K562 (cell line): ENCODE data around the gene STPG2. TPM values are rescaled to one million over a fixed set of nuclear protein-coding genes. Genes with fewer than 3 reads are reported as not detected.

ENCODE experiments used
- ATAC-seq: fragments of 200-7000 bp; cut with Tn5 transposase; 3 replicates; pipeline ENCODE4 v1.9.1; 2020; ENCODE audit warnings: moderate library complexity
- BruUV-seq: library from RNA; stranded (reverse); fragments of 400-500 nt; replicated peaks from 2 replicates; lab custom pipeline; 2021; lab: Mats Ljungman, UMichigan
- CTCF ChIA-PET: fragments of 300-600 bp; formaldehyde crosslinking; extraction: SDS; loops from one replicate; lab custom pipeline; 2021; ENCODE audit warnings: low intra/inter-chr PET ratio; lab: Yijun Ruan, JAX
- POLR2A ChIA-PET: fragments of 300-600, 350-650 bp; sonication (Branson Sonifier 250); formaldehyde crosslinking; extraction: SDS; loops from one replicate; lab custom pipeline; 2021; ENCODE audit warnings: antibody characterized with exemption, inconsistent platforms; lab: Yijun Ruan, JAX
- DNase-seq, 4 experiments: peaks; one replicate each; pipeline versions ENCODE4 v3.0.0 to v3.0.0-alpha.2; 2011 to 2018; ENCODE audit warnings: low spot score in 3 of 4, mixed read lengths in 3 of 4; ENCODE audit errors: extremely low read depth in 1 of 4
- FAIRE-seq: peaks from 2 replicates; lab custom pipeline; 2011; peaks lifted over from hg19 to GRCh38; lab: Jason Lieb, UNC
- H2AFZ ChIP-seq: 2 replicates; pipeline ENCODE4 v1.6.0; 2011; ENCODE audit warnings: low read depth, low read length, control low read depth, inconsistent platforms
- H3K27ac ChIP-seq: fragments of 200-600 bp; 3 replicates; pipeline ENCODE4 v1.8.0; 2011; ENCODE audit warnings: low read depth, mild to moderate bottlenecking, control low read depth, inconsistent platforms, low read length, moderate library complexity, mixed read lengths; ENCODE audit errors: extremely low read depth
- H3K27me3 ChIP-seq, 2 experiments: fragments of 300-600 bp in 1 of 2; 2 replicates in 1 of 2; 3 replicates in 1 of 2; pipeline versions ENCODE4 v1.6.0 to v1.8.0; 2011; ENCODE audit warnings: inconsistent platforms in 2 of 2, low read length in 2 of 2, mild to moderate bottlenecking in 1 of 2, mixed read lengths in 1 of 2, moderate library complexity in 1 of 2; ENCODE audit not compliant: control insufficient read depth in 2 of 2, insufficient read depth in 2 of 2
- H3K36me3 ChIP-seq: fragments of 300-600 bp; 3 replicates; pipeline ENCODE4 v1.8.0; 2011; ENCODE audit warnings: mild to moderate bottlenecking, low read length, inconsistent platforms; ENCODE audit not compliant: control insufficient read depth, insufficient read depth
- H3K4me1 ChIP-seq, 2 experiments: fragments of 200-600 bp in 1 of 2; replicated peaks in 1 of 2; 2 replicates in 1 of 2; 3 replicates in 1 of 2; pipeline versions ENCODE4 v1.5.1 to v1.8.0; 2011; ENCODE audit warnings: inconsistent platforms in 2 of 2, low read length in 2 of 2, mild to moderate bottlenecking in 1 of 2, mixed read lengths in 1 of 2, moderate library complexity in 1 of 2; ENCODE audit not compliant: control insufficient read depth in 2 of 2, insufficient read depth in 2 of 2
- H3K4me2 ChIP-seq: 2 replicates; pipeline ENCODE4 v1.6.1; 2011; ENCODE audit warnings: low read length, control low read depth, inconsistent platforms, mixed read lengths; ENCODE audit not compliant: insufficient read depth
- H3K4me3 ChIP-seq: fragments of 200-600 bp; sonication (generic), shearing (Covaris generic); 2 replicates; pipeline ENCODE4 v1.5.1; 2016; ENCODE audit warnings: control low read depth, inconsistent platforms
- H3K79me2 ChIP-seq: fragments of 200-600 bp; 3 replicates; pipeline ENCODE4 v1.8.0; 2011; ENCODE audit warnings: low read length, inconsistent platforms; ENCODE audit not compliant: control insufficient read depth, insufficient read depth
- H3K9ac ChIP-seq, 2 experiments: 2 replicates each; pipeline versions ENCODE4 v1.6.0 to v1.6.1; 2011; ENCODE audit warnings: low read depth in 2 of 2, low read length in 2 of 2, control low read depth in 1 of 2, inconsistent platforms in 1 of 2, mild to moderate bottlenecking in 1 of 2, mixed read lengths in 1 of 2; ENCODE audit not compliant: insufficient read depth in 1 of 2
- H3K9me1 ChIP-seq: one replicate; pipeline ENCODE4 v1.6.0; 2011; ENCODE audit warnings: inconsistent platforms, mild to moderate bottlenecking, low read length, moderate library complexity; ENCODE audit not compliant: control insufficient read depth, insufficient read depth
- H3K9me3 ChIP-seq: replicated peaks from 2 replicates; pipeline ENCODE4 v1.5.1; 2011; ENCODE audit warnings: low read depth, low read length, inconsistent platforms; ENCODE audit not compliant: control insufficient read depth, insufficient read depth
- H4K20me1 ChIP-seq: replicated peaks from 2 replicates; pipeline ENCODE4 v1.6.1; 2011; ENCODE audit warnings: low read length, inconsistent platforms, mixed read lengths; ENCODE audit not compliant: control insufficient read depth, insufficient read depth
- CHD4 ChIP-seq: fragments of 200-600 bp; sonication (generic); IDR thresholded peaks from 3 replicates; pipeline ENCODE4 v1.6.1; 2012; ENCODE audit warnings: low read depth, mild to moderate bottlenecking, mixed read lengths, low read length, inconsistent platforms; ENCODE audit not compliant: insufficient read depth, insufficient replicate concordance, poor library complexity, severe bottlenecking
- CSDE1 ChIP-seq, 2 experiments: fragments of 450-650 bp; IDR thresholded peaks; 2 replicates each; pipeline ENCODE4 v1.6.1; 2016; ENCODE audit warnings: mild to moderate bottlenecking in 1 of 2
- EHMT2 ChIP-seq: fragments of 450-650 bp; IDR thresholded peaks from 2 replicates; pipeline ENCODE4 v1.6.1; 2018; ENCODE audit warnings: antibody characterized with exemption
- GTF2B ChIP-seq: IDR thresholded peaks from 2 replicates; pipeline ENCODE4 v1.6.1; 2011; ENCODE audit not compliant: insufficient read length; ENCODE audit errors: extremely low read depth
- NR3C1 ChIP-seq: sonication (generic); formaldehyde crosslinking; IDR thresholded peaks from 2 replicates; pipeline ENCODE4 v1.8.1; 2022; ENCODE audit warnings: missing genetic modification reagents
- SLC30A9 ChIP-seq: fragments of 250-450 bp; sonication (Bioruptor Pico); IDR thresholded peaks from 2 replicates; pipeline ENCODE4 v1.8.0; 2022; ENCODE audit warnings: mild to moderate bottlenecking, moderate library complexity
- STAT5A ChIP-seq: IDR thresholded peaks from 2 replicates; pipeline ENCODE4 v1.6.1; 2012; ENCODE audit warnings: low read length, inconsistent platforms, borderline replicate concordance
- TFE3 ChIP-seq: fragments of 450-650 bp; formaldehyde crosslinking; IDR thresholded peaks from 2 replicates; pipeline ENCODE4 v1.4.0; 2020; ENCODE audit warnings: mild to moderate bottlenecking, mixed read lengths
- U2AF1 ChIP-seq: fragments of 200-400 bp; formaldehyde crosslinking; optimal IDR thresholded peaks from 2 replicates; pipeline ENCODE3; 2017; ENCODE audit warnings: mild to moderate bottlenecking, low read depth, low read length, moderate library complexity
- ZNF695 ChIP-seq: fragments of 450-650 bp; formaldehyde crosslinking; IDR thresholded peaks from 2 replicates; pipeline ENCODE4 v1.4.0; 2020; ENCODE audit warnings: mild to moderate bottlenecking, moderate library complexity
- ZNF785 ChIP-seq: fragments of 250-450 bp; sonication (Bioruptor Pico); IDR thresholded peaks from 2 replicates; pipeline ENCODE4 v1.4.0; 2020; ENCODE audit warnings: mild to moderate bottlenecking
- WGBS: fragments of 100-300 bp; shearing (Covaris generic); methylation state at CpG from one replicate; pipeline ENCODE4 v1.1.6; 2016; ENCODE audit warnings: low coverage, mixed read lengths; ENCODE audit not compliant: insufficient coverage; ENCODE audit errors: missing lambda C conversion rate; 5-methylcytosine and 5-hydroxymethylcytosine counted together
- in situ Hi-C: fragments of 300-500 bp; cut with MboI; formaldehyde crosslinking; loops from 4 replicates; pipeline ENCODE4 v1.15.0; 2018; ENCODE audit warnings: inconsistent platforms, mixed read lengths
- intact Hi-C: fragments of 100-400 bp; cut with micrococcal nuclease; formaldehyde crosslinking; loops from 2 replicates; pipeline ENCODE4 v1.14.2; 2022
- polyA plus RNA-seq, 8 experiments: library from polyadenylated mRNA; depleted of rRNA in 4 of 8; stranded (reverse) in 5 of 8; unstranded in 3 of 8; fragments of >200 nt; fragmentation: Nextera tagmentation in 2 of 8; fragmentation: Illumina TruSeq in 1 of 8; extraction: Ambion mirVana in 2 of 8; extraction: Trizol in 1 of 8; gene quantifications; 2 replicates each; pipeline versions ENCODE4 v1.2.1 to v1.2.3, GENCODE V29; 2011 to 2014; ENCODE audit warnings: inconsistent platforms in 1 of 8, missing spikeins in 1 of 8
- total RNA-seq, 7 experiments: library from RNA; depleted of rRNA in 6 of 7; stranded (reverse); fragments of >200 nt in 6 of 7; fragmentation: Illumina TruSeq in 2 of 7; extraction: Trizol in 2 of 7; gene quantifications; 2 replicates each; pipeline versions ENCODE4 v1.2.1 to v1.2.3, GENCODE V29; 2011 to 2021; ENCODE audit warnings: low replicate concordance in 1 of 7
- TF ChIP-seq, protein P1 (sequence below): sonication (generic); formaldehyde crosslinking; IDR thresholded peaks from 2 replicates; pipeline ENCODE4 v1.8.1; 2023; ENCODE audit warnings: missing genetic modification reagents, mild to moderate bottlenecking, borderline replicate concordance

Gene STPG2
- total and polyA plus RNA-seq, 9 of the 15 experiments (the other 6 are each of a cell fraction or from before 2014, with no cell fraction given) = not detected

- CTCF ChIA-PET = no interaction called here
- Histone ChIP-seq H2AFZ (no peak overlapping the region), H3K9ac (no peak overlapping the region), H3K9me3 (no peaks in the 10 kb centered on the region), H3K4me3 (no peak overlapping the region), H4K20me1 (no peaks in the 10 kb centered on the region), H3K27ac (no peak overlapping the region), H3K79me2 (no peaks in the 10 kb centered on the region), H3K9me1 (no peaks in the 10 kb centered on the region), H3K4me2 (no peak overlapping the region), H3K27me3 (no peaks in the 10 kb centered on the region), H3K4me1 (no peaks in the 10 kb centered on the region), H3K36me3 (no peaks in the 10 kb centered on the region)
- no TSS peak for BruUV-seq
- 0% methylated on average over 2 of the region's 2 CpGs for WGBS
- in situ Hi-C loops = no loop called here
- DNase-seq = no peak
- no peak for ATAC-seq
- TF ChIP-seq STAT5A = no peak
- TF ChIP-seq SLC30A9 (CRISPR knock-in tag) = no peak
- no peak for TF ChIP-seq CSDE1 (IDR thresholded peaks at IDR 0.05)
- no peak for TF ChIP-seq U2AF1
- no peak for TF ChIP-seq ZNF785 (CRISPR knock-in tag)
- TF ChIP-seq, protein P1, sequence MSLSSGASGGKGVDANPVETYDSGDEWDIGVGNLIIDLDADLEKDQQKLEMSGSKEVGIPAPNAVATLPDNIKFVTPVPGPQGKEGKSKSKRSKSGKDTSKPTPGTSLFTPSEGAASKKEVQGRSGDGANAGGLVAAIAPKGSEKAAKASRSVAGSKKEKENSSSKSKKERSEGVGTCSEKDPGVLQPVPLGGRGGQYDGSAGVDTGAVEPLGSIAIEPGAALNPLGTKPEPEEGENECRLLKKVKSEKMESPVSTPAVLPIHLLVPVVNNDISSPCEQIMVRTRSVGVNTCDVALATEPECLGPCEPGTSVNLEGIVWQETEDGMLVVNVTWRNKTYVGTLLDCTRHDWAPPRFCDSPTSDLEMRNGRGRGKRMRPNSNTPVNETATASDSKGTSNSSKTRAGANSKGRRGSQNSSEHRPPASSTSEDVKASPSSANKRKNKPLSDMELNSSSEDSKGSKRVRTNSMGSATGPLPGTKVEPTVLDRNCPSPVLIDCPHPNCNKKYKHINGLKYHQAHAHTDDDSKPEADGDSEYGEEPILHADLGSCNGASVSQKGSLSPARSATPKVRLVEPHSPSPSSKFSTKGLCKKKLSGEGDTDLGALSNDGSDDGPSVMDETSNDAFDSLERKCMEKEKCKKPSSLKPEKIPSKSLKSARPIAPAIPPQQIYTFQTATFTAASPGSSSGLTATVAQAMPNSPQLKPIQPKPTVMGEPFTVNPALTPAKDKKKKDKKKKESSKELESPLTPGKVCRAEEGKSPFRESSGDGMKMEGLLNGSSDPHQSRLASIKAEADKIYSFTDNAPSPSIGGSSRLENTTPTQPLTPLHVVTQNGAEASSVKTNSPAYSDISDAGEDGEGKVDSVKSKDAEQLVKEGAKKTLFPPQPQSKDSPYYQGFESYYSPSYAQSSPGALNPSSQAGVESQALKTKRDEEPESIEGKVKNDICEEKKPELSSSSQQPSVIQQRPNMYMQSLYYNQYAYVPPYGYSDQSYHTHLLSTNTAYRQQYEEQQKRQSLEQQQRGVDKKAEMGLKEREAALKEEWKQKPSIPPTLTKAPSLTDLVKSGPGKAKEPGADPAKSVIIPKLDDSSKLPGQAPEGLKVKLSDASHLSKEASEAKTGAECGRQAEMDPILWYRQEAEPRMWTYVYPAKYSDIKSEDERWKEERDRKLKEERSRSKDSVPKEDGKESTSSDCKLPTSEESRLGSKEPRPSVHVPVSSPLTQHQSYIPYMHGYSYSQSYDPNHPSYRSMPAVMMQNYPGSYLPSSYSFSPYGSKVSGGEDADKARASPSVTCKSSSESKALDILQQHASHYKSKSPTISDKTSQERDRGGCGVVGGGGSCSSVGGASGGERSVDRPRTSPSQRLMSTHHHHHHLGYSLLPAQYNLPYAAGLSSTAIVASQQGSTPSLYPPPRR = no peak
- TF ChIP-seq CHD4 = no peak
- TF ChIP-seq EHMT2 = no peak
- no peak for TF ChIP-seq NR3C1 (CRISPR knock-in tag)
- no peak for TF ChIP-seq GTF2B
- no peak for TF ChIP-seq ZNF695 (CRISPR knock-in tag)
- no peak for TF ChIP-seq TFE3
- POLR2A ChIA-PET = no interaction called here
- intact Hi-C loops = no loop called here
- FAIRE-seq = no peak
These were observed 566.3 kb downstream of the STPG2 start for GRCh38 chr4:97577004-97577403.
